HEK293 (cell line): ENCODE measurements around the gene HBG2.
"Not testable (repeated sequence)": the region's sequence is repeated elsewhere in the genome, so short reads cannot be mapped to it uniquely, and the experiment has no call there.

Experiments used
- CTCF ChIA-PET: fragments of 350-600 bp; formaldehyde crosslinking; extraction: SDS; loops from one replicate; lab custom pipeline; 2021; ENCODE audit warnings: antibody characterized with exemption; lab: Yijun Ruan, JAX
- POLR2A ChIA-PET: fragments of 300-600 bp; formaldehyde crosslinking; extraction: SDS; loops from one replicate; lab custom pipeline; 2020; ENCODE audit warnings: antibody characterized with exemption, inconsistent platforms; lab: Yijun Ruan, JAX
- H3K27ac ChIP-seq: fragments of 200-500 bp; sonication (Bioruptor generic); 2 replicates; pipeline ENCODE4 v1.5.1; 2014; ENCODE audit warnings: low read depth, low read length, control low read depth, inconsistent platforms; ENCODE audit errors: extremely low read depth
- H3K36me3 ChIP-seq, 2 experiments: fragments of 200-500 bp in 1 of 2; sonication (Bioruptor generic) in 1 of 2; 1 replicate in 1 of 2; 2 replicates in 1 of 2; pipeline ENCODE4 v1.5.1; 2014 to 2017; ENCODE audit warnings: inconsistent platforms in 2 of 2, low read length in 2 of 2; ENCODE audit not compliant: control insufficient read depth in 2 of 2, insufficient read depth in 1 of 2
- H3K4me1 ChIP-seq: fragments of 200-500 bp; sonication (Bioruptor generic); 2 replicates; pipeline ENCODE4 v1.5.1; 2014; ENCODE audit warnings: mild to moderate bottlenecking, low read length, inconsistent platforms; ENCODE audit not compliant: control insufficient read depth, insufficient read depth
- H3K4me3 ChIP-seq: 2 replicates; pipeline ENCODE4 v1.5.1; 2011; ENCODE audit warnings: low read depth, mild to moderate bottlenecking, control low read depth, low read length, moderate library complexity
- H3K9me3 ChIP-seq: fragments of 200-500 bp; sonication (Bioruptor generic); 2 replicates; pipeline ENCODE4 v1.5.1; 2014; ENCODE audit warnings: low read depth, low read length, inconsistent platforms; ENCODE audit not compliant: control insufficient read depth, insufficient read depth
- FEZF1 ChIP-seq: fragments of 450-650 bp; formaldehyde crosslinking; IDR thresholded peaks from 2 replicates; pipeline ENCODE4 v1.5.1; 2016; ENCODE audit warnings: missing biosample characterization, missing genetic modification characterization
- HOXA7 ChIP-seq: sonication (generic); formaldehyde crosslinking; IDR thresholded peaks from 2 replicates; pipeline ENCODE4 v1.8.1; 2022; ENCODE audit warnings: missing genetic modification reagents, borderline replicate concordance
- OVOL3 ChIP-seq: fragments of 450-650 bp; formaldehyde crosslinking; IDR thresholded peaks from 2 replicates; pipeline ENCODE4 v1.5.1; 2016; ENCODE audit warnings: missing biosample characterization, missing genetic modification characterization
- TSHZ1 ChIP-seq: fragments of 450-650 bp; formaldehyde crosslinking; IDR thresholded peaks from 2 replicates; pipeline ENCODE4 v1.5.1; 2016; ENCODE audit warnings: missing biosample characterization, missing genetic modification characterization, borderline replicate concordance
- ZBTB11 ChIP-seq: fragments of 450-650 bp; formaldehyde crosslinking; conservative IDR thresholded peaks from 2 replicates; pipeline ENCODE4 v1.5.1; 2016; ENCODE audit warnings: low read depth, missing biosample characterization, missing genetic modification characterization
- ZNF174 ChIP-seq: fragments of 450-650 bp; formaldehyde crosslinking; IDR thresholded peaks from 2 replicates; pipeline ENCODE4 v1.5.0; 2017; ENCODE audit warnings: missing biosample characterization, mild to moderate bottlenecking, missing genetic modification characterization
- ZNF416 ChIP-seq: fragments of 450-650 bp; formaldehyde crosslinking; IDR thresholded peaks from 2 replicates; pipeline ENCODE4 v1.5.1; 2016; ENCODE audit warnings: missing biosample characterization, missing genetic modification characterization
- ZNF423 ChIP-seq: fragments of 450-650 bp; formaldehyde crosslinking; IDR thresholded peaks from 2 replicates; pipeline ENCODE4 v1.5.1; 2016; ENCODE audit warnings: missing biosample characterization, missing genetic modification characterization
- ZNF544 ChIP-seq: fragments of 450-650 bp; formaldehyde crosslinking; IDR thresholded peaks from 2 replicates; pipeline ENCODE4 v1.5.0; 2017; ENCODE audit warnings: missing biosample characterization, missing genetic modification characterization
- ZNF548 ChIP-seq: fragments of 450-650 bp; formaldehyde crosslinking; IDR thresholded peaks from 2 replicates; pipeline ENCODE4 v1.5.1; 2016; ENCODE audit warnings: missing biosample characterization, missing genetic modification characterization
- ZNF596 ChIP-seq: fragments of 450-650 bp; IDR thresholded peaks from 2 replicates; pipeline ENCODE4 v1.5.0; 2018; ENCODE audit warnings: missing biosample characterization, mild to moderate bottlenecking, missing genetic modification characterization, moderate library complexity
- ZNF600 ChIP-seq: fragments of 450-650 bp; formaldehyde crosslinking; IDR thresholded peaks from 2 replicates; pipeline ENCODE4 v1.5.1; 2016; ENCODE audit warnings: missing biosample characterization, missing genetic modification characterization
- ZNF654 ChIP-seq: fragments of 450-650 bp; formaldehyde crosslinking; IDR thresholded peaks from 2 replicates; pipeline ENCODE4 v1.5.1; 2016; ENCODE audit warnings: low read depth, missing biosample characterization, missing genetic modification characterization
- ZNF76 ChIP-seq: fragments of 450-650 bp; formaldehyde crosslinking; IDR thresholded peaks from 2 replicates; pipeline ENCODE4; 2016; ENCODE audit warnings: low read depth, missing biosample characterization, missing genetic modification characterization, borderline replicate concordance
- ZNF791 ChIP-seq: fragments of 450-650 bp; formaldehyde crosslinking; IDR thresholded peaks from 2 replicates; pipeline ENCODE4 v1.5.1; 2016; ENCODE audit warnings: missing biosample characterization, missing genetic modification characterization

Gene HBG2

GRCh38 chr11:5265832-5266231 lies 11.3 kb upstream of the HBG2 start:
- no peak overlapping the region for H3K4me3 ChIP-seq
- H3K36me3 ChIP-seq = no peaks in the 10 kb centered on the region
- no peaks in the 10 kb centered on the region for H3K4me1 ChIP-seq
- TF ChIP-seq ZNF596 (tag by site-specific recombination) = no peak
- no peak overlapping the region for H3K27ac ChIP-seq
- CTCF ChIA-PET = no interaction called here
- no peaks in the 10 kb centered on the region for H3K9me3 ChIP-seq
- POLR2A ChIA-PET = no interaction called here

- no peaks in the 10 kb centered on the region for H3K4me1 ChIP-seq
- H3K36me3 ChIP-seq = no peaks in the 10 kb centered on the region
- ChIA-PET POLR2A (no interaction called here), CTCF (interaction anchor here (1.7 kb wide), 1 partner anchor 32 kb away, joined by 4 read pairs; no protein-coding TSS in a partner anchor)
- TF ChIP-seq OVOL3 (tag by site-specific recombination) = no peak
- TF ChIP-seq ZNF174 (tag by site-specific recombination) = no peak
- no peak overlapping the region for H3K4me3 ChIP-seq
- H3K9me3 ChIP-seq = no peaks in the 10 kb centered on the region
- no peak overlapping the region for H3K27ac ChIP-seq
Observed at GRCh38 chr11:5258543-5259262, 4.1 kb upstream of the HBG2 start.

- no peaks in the 10 kb centered on the region for H3K36me3 ChIP-seq
- ChIA-PET CTCF (no interaction called here), POLR2A (no interaction called here)
- no peak overlapping the region for H3K27ac ChIP-seq
- TF ChIP-seq ZNF791 = no peak
- TF ChIP-seq ZNF654 (tag by site-specific recombination) = no peak
- no peak for TF ChIP-seq ZNF76 (tag by site-specific recombination)
- TF ChIP-seq ZNF423 = no peak
- TF ChIP-seq HOXA7 (CRISPR knock-in tag) = no peak
- no peak for TF ChIP-seq TSHZ1 (tag by site-specific recombination)
- no peak for TF ChIP-seq ZNF544 (tag by site-specific recombination)
- TF ChIP-seq ZNF416 = no peak
- TF ChIP-seq FEZF1 (tag by site-specific recombination) = no peak
- no peak for TF ChIP-seq ZNF548
- TF ChIP-seq ZBTB11 (tag by site-specific recombination) = no peak
- TF ChIP-seq ZNF600 = no peak
- no peaks in the 10 kb centered on the region for H3K4me1 ChIP-seq
- no peaks in the 10 kb centered on the region for H3K9me3 ChIP-seq
- no peak overlapping the region for H3K4me3 ChIP-seq
Observed at GRCh38 chr11:5257296-5257695, 2.7 kb upstream of the HBG2 start.

GRCh38 chr11:5254023-5254422 lies 558 bp downstream of the HBG2 start:
- H3K36me3 ChIP-seq, POLR2A ChIA-PET, H3K9me3 ChIP-seq, CTCF ChIA-PET, H3K27ac ChIP-seq, H3K4me3 ChIP-seq, H3K4me1 ChIP-seq: not testable (repeated sequence)

GRCh38 chr11:5253440-5253839 lies 1.1 kb downstream of the HBG2 start:
- H3K4me3 ChIP-seq, H3K4me1 ChIP-seq, H3K9me3 ChIP-seq, CTCF ChIA-PET, POLR2A ChIA-PET, H3K36me3 ChIP-seq, H3K27ac ChIP-seq: not testable (repeated sequence)
